Esophagus squamous epithelium (tissue), 5 donors: ENCODE measurements around the gene C1orf115. TPM values are rescaled to one million over a fixed set of nuclear protein-coding genes. Genes with fewer than 3 reads are reported as not detected.

Experiments
- DNase-seq: peaks from one replicate; lab custom pipeline; 2025; lab: John Stamatoyannopoulos, UW
- H3K27ac ChIP-seq, 4 donors: fragments of 200-600 bp; sonication (generic); one replicate each; pipeline ENCODE4 v1.5.1; 2016 to 2019; ENCODE audit warnings: mild to moderate bottlenecking in 1 of 4
- H3K27me3 ChIP-seq, 4 donors: fragments of 200-600 bp; sonication (generic); 1 replicate in 3 of 4; 2 replicates in 1 of 4; pipeline versions ENCODE4 v1.5.1 to v1.6.0; 2017 to 2021; ENCODE audit warnings: antibody characterized with exemption in 1 of 4
- H3K36me3 ChIP-seq, 3 donors: fragments of 200-600 bp; sonication (generic); one replicate each; pipeline ENCODE4 v1.5.1; 2016 to 2019
- H3K4me1 ChIP-seq, 3 donors: fragments of 200-600 bp; sonication (generic); one replicate each; pipeline ENCODE4 v1.5.1; 2017 to 2019
- H3K4me3 ChIP-seq, 4 donors: fragments of 200-600 bp; sonication (generic); 1 replicate in 3 of 4; 2 replicates in 1 of 4; pipeline ENCODE4 v1.5.1; 2016 to 2019; ENCODE audit warnings: mild to moderate bottlenecking in 2 of 4, moderate library complexity in 1 of 4
- H3K9me3 ChIP-seq, 3 donors: fragments of 200-600 bp; sonication (generic); one replicate each; pipeline ENCODE4 v1.5.1; 2016 to 2019
- POLR2A ChIP-seq, 4 donors: fragments of 450-650 bp; IDR thresholded peaks; one replicate each; pipeline ENCODE4 v1.6.1; 2017; ENCODE audit warnings: antibody characterized with exemption in 4 of 4, mild to moderate bottlenecking in 4 of 4, moderate library complexity in 3 of 4
- WGBS, 2 donors: methylation state at CpG; one replicate each; pipeline ENCODE4 v1.1.5; 2018; 5-methylcytosine and 5-hydroxymethylcytosine counted together
- intact Hi-C: fragments of 100-400 bp; cut with DNase I; formaldehyde crosslinking; loops from one replicate; pipeline ENCODE4 v1.15.0; 2022
- total RNA-seq, 4 donors: library from RNA; depleted of rRNA; stranded (reverse); fragments of >200 nt; gene quantifications; one replicate each; pipeline ENCODE4 v1.1.0, GENCODE V29; 2016
- TF ChIP-seq, protein P1 (sequence below), 6 experiments: fragments of 450-650 bp in 4 of 6; fragments of 200-600 bp in 2 of 6; sonication (generic) in 2 of 6; IDR thresholded peaks; one replicate each; pipeline ENCODE4 v1.5.1; 2016 to 2019; ENCODE audit warnings: antibody characterized with exemption in 6 of 6, mild to moderate bottlenecking in 4 of 6, moderate library complexity in 4 of 6
- donor health status: DM: yes; HTN: yes; CAD: no.

C1orf115 gene
- total RNA-seq, 4 donors from 2014 or later = 1.1 to 7.8 (median 4.2) TPM

DNA sequence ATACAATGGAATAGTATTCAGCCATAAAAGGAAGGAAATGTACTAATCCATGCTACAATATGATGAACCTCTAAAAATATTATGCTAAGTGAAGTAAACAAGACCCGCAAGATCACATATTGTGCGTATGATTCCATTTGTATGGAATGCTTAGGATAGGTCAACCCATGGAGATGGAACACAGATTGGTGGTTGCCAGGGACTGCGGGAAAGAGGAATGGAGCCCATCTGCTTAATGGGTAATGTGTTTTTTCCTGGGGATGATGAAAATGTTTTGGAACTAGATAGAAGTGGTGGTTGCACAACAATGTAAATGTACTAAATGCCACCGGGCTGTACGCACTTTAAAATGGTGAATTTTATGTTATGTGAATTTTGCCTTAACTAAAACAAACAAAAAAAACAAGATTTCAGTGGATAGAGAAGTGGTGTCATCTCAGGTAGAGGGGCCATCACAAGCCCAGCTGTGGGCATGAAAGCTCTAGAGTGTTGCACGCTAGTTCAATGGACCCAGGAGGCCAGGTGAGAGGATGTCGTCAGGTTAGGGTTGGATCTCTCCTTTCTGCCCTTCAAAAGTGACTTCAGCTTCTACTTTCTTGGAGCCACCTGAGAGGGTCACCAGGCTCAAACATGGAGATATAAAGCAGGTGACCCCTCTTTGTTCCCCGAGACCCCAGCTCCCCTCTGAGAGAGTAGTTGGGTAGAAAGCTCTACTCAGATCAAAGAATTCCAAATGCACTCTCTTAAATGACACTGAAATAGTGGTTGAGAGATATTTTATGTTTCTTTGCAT is 2.5 kb downstream of the C1orf115 start:
- H3K27ac ChIP-seq = no peak overlapping the region
- no peak overlapping the region for H3K4me3 ChIP-seq

DNA sequence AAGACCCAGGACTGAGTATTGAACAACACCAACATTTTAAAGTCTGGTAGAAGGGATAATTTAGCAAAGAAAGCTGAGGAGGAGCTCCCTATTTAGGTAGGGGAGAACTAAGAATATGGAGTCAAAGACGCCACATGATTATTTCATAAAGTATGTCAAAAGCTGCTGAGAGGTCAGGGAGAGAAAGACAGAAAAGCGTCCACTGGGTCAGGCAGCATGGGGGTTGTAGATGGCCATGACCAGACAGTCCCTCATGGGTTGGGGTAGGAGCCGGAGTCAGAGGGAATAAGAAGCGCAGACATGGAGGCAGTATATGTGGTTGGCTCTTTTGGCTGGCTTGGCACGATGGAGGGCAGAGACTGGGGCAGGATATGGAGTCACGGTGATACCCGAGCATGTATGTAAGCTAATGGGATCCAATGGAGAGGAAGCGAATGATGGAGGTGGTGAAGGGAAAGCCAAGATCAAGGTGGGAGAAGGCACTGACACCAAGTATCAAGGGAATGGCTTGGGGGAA is 4.8 kb downstream of the C1orf115 start:
- no peaks in the 10 kb centered on the region for H3K9me3 ChIP-seq
- 91 to 94% methylated on average over 8 of the region's 8 CpGs for WGBS, 2 donors
- intact Hi-C loops = loop anchor here (5.0 to 10.0 kb wide), 2 partner anchors 37 to 80 kb away; no protein-coding TSS in a partner anchor

More for the DNA sequence above, 2.5 kb downstream of the C1orf115 start:
- 93 to 94% methylated on average over 8 of the region's 8 CpGs for WGBS, 2 donors
- no peak for TF ChIP-seq POLR2A (IDR thresholded peaks at IDR 0.05)
- TF ChIP-seq, protein P1, sequence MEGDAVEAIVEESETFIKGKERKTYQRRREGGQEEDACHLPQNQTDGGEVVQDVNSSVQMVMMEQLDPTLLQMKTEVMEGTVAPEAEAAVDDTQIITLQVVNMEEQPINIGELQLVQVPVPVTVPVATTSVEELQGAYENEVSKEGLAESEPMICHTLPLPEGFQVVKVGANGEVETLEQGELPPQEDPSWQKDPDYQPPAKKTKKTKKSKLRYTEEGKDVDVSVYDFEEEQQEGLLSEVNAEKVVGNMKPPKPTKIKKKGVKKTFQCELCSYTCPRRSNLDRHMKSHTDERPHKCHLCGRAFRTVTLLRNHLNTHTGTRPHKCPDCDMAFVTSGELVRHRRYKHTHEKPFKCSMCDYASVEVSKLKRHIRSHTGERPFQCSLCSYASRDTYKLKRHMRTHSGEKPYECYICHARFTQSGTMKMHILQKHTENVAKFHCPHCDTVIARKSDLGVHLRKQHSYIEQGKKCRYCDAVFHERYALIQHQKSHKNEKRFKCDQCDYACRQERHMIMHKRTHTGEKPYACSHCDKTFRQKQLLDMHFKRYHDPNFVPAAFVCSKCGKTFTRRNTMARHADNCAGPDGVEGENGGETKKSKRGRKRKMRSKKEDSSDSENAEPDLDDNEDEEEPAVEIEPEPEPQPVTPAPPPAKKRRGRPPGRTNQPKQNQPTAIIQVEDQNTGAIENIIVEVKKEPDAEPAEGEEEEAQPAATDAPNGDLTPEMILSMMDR (IDR thresholded peaks at IDR 0.05) = no peak
- H3K4me1 ChIP-seq = peaks cover 4 to 21% (median 5%) of the 10 kb centered on the region in 3 donors
- H3K9me3 ChIP-seq = no peaks in the 10 kb centered on the region
- no peaks in the 10 kb centered on the region for H3K36me3 ChIP-seq
- H3K27me3 ChIP-seq = peaks cover 0 to 22% (median 0%) of the 10 kb centered on the region in 4 donors
- DNase-seq = no peak
- intact Hi-C loops = loop anchor here (5.0 to 10.0 kb wide), 2 partner anchors 40 to 82 kb away; no protein-coding TSS in a partner anchor

DNA sequence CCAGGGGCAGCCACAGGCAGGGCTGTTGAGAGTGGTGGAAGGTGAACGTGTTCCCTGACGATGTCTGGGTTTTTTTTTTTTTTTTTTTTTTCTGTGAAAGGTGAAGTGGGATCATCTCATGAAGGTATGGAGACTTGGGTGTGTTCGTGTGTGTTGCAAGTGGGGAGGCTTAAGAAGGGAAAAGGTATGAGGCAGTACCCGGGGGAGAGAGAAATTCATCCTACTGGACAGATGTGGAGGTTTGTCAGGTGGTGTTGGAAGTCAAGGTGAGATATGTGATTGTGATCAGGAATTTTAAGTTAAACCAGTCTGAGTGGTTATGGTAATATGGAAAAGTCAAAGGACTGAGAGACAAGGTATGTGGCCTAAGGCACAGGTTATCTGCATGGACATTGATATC is 5.3 kb downstream of the C1orf115 start:
- Histone ChIP-seq H3K9me3 (no peaks in the 10 kb centered on the region), H3K4me3 (no peak overlapping the region), H3K27me3 (peaks cover 0 to 26% (median 0%) of the 10 kb centered on the region in 4 donors), H3K36me3 (no peaks in the 10 kb centered on the region), H3K27ac (no peak overlapping the region), H3K4me1 (peaks cover 0 to 18% (median 3%) of the 10 kb centered on the region in 3 donors)
- TF ChIP-seq POLR2A (IDR thresholded peaks at IDR 0.05) = no peak
- TF ChIP-seq, protein P1 (IDR thresholded peaks at IDR 0.05) = no peak
- WGBS, 2 donors = 81 to 85% methylated on average over 4 of the region's 4 CpGs
- intact Hi-C loops = loop anchor here (10.0 kb wide), 1 partner anchor 79 kb away; no protein-coding TSS in a partner anchor
- DNase-seq = no peak

More for the DNA sequence above, 4.8 kb downstream of the C1orf115 start:
- Histone ChIP-seq H3K4me3 (no peak overlapping the region), H3K4me1 (peaks cover 0 to 18% (median under 1%) of the 10 kb centered on the region in 3 donors), H3K27ac (no peak overlapping the region), H3K36me3 (no peaks in the 10 kb centered on the region), H3K27me3 (peaks cover 0 to 31% (median 0%) of the 10 kb centered on the region in 4 donors)
- TF ChIP-seq, protein P1 (IDR thresholded peaks at IDR 0.05) = no peak
- TF ChIP-seq POLR2A (IDR thresholded peaks at IDR 0.05) = no peak
- no peak for DNase-seq

DNA sequence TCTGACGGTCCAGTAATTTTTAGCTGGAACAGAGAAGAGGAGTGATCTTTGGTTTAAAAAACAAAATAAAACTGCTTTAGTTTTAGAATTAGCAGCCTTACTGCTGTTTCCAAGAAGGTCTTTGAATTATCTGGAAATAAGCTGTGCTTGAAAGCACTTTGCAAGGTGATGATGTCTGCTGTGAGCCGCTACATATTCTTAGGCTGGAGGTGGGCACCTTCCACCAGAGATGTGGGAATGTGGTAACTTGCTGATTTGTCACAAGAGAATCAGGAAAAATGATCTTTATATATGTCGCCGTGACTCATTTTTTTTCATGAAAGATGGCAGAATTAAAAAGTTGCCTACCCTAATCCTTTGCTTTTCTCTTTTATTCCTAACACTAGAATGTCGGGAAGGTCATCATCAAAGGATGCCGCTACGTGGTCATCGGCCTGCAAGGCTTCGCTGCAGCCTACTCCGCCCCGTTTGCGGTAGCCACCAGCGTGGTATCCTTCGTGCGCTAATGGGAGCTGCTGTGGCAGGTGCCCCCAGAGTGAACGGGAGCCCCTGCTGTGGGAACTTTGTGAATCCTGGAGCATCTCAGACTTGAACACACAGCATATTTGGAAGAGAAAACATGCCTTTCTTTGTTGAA is 6.2 kb downstream of the C1orf115 start:
- TF ChIP-seq, protein P1 (IDR thresholded peaks at IDR 0.05) = no peak
- no peak for TF ChIP-seq POLR2A (IDR thresholded peaks at IDR 0.05)
- intact Hi-C loops = loop anchor here (10.0 kb wide), 1 partner anchor 78 kb away; no protein-coding TSS in a partner anchor
- H3K9me3 ChIP-seq = no peaks in the 10 kb centered on the region
- WGBS, 2 donors = 82 to 94% methylated on average over 4 to 16 of the region's 16 CpGs
- no peaks in the 10 kb centered on the region for H3K36me3 ChIP-seq
- peaks cover 0 to 18% (median 3%) of the 10 kb centered on the region in 3 donors for H3K4me1 ChIP-seq
- H3K27ac ChIP-seq = no peak overlapping the region
- DNase-seq = no peak
- H3K4me3 ChIP-seq = no peak overlapping the region
- H3K27me3 ChIP-seq = peaks cover 0 to 20% (median 0%) of the 10 kb centered on the region in 4 donors
